Measurements from ENCODE around the gene TTC3. TPM values are rescaled to one million over a fixed set of nuclear protein-coding genes. Genes with fewer than 3 reads are reported as not detected.
"Not testable (repeated sequence)": the region's sequence is repeated elsewhere in the genome, so short reads cannot be mapped to it uniquely, and the experiment has no call there.

TTC3 gene
- total and polyA plus RNA-seq, 2 of the 13 experiments (the other 11 are each of a cell fraction or from before 2014, with no cell fraction given), result 55.7 to 108 TPM

DNA sequence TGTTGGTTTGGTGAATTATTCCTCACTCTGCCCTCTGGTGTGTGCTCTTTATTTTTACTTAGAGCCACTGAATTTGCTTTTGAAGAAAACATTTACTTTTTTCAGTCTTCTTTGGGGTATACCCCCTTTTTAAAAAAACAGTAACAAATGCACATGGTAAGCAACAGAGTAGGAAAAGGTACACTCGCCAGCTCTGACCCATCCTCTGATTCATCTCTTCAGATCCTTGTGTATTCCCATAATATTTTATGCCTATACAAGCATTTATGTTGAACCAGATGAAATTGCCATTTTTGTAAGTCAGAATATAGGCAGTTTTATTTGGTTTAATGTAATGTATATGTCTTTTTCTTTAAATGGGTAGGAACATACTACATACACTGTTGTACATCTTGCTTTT lies 28.3 kb downstream of the TTC3 start (continued):
- TF ChIP-seq, protein P1, sequence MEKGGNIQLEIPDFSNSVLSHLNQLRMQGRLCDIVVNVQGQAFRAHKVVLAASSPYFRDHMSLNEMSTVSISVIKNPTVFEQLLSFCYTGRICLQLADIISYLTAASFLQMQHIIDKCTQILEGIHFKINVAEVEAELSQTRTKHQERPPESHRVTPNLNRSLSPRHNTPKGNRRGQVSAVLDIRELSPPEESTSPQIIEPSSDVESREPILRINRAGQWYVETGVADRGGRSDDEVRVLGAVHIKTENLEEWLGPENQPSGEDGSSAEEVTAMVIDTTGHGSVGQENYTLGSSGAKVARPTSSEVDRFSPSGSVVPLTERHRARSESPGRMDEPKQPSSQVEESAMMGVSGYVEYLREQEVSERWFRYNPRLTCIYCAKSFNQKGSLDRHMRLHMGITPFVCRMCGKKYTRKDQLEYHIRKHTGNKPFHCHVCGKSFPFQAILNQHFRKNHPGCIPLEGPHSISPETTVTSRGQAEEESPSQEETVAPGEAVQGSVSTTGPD (CRISPR knock-in tag; IDR thresholded peaks at IDR 0.05), result no peak
- TF ChIP-seq ZNF17 (CRISPR knock-in tag; IDR thresholded peaks at IDR 0.05), result no peak
- TF ChIP-seq ZNF709 (CRISPR knock-in tag; IDR thresholded peaks at IDR 0.05), result no peak
- no peak for TF ChIP-seq ZNF30 (CRISPR knock-in tag; IDR thresholded peaks at IDR 0.05)
- TF ChIP-seq TOPORS (CRISPR knock-in tag; IDR thresholded peaks at IDR 0.05), result no peak

DNA sequence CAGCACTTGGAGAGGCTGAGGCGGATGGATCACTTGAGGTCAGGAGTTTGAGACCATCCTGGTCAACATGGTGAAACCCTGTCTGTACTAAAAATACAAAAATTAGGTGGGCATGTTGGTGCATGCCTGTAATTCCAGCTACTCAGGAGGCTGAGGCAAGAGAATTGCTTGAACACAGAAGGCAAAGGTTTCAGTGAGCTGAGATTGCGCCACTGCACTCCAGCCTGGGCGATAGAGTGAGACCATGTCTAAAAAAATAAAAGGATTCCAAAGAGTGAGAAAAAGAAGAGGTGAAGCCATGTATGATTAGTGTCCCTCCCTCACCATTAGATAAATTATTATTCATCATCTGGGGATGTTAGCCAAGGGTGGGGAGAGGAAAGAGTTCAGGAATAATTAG lies 29.7 kb downstream of the TTC3 start:
- 76% methylated on average over 3 of the region's 3 CpGs for WGBS (ENCODE audit: low lambda C conversion rate)
- POLR2A ChIA-PET, result not testable (repeated sequence)
- peaks cover 50% of the 10 kb centered on the region for H3K79me2 ChIP-seq (ENCODE audit: insufficient read depth, low read length)

More for the DNA sequence above, 29.7 kb downstream of the TTC3 start:
- FAIRE-seq (peak; percentile 59), DNase-seq (ENCODE audit: low spot score) (peak; percentile 12), ATAC-seq (peak; percentile 37; the same call in 2 of the 3 replicates)
- Histone ChIP-seq H3K36me3 (replicated peaks in 1 of 2; ENCODE audit: control insufficient read depth in 1 of 2, insufficient read depth in 2 of 2, low read length in 2 of 2) (peaks cover 11 to 20% of the 10 kb centered on the region in 2 experiments; a peak in 4 of 5 replicates), H3K4me1 (ENCODE audit: insufficient read depth, low read length) (peaks cover 56% of the 10 kb centered on the region), H3K27ac (ENCODE audit: extremely low read length, insufficient read depth, low read length) (peak overlapping the region; percentile 20)
- H2AFZ ChIP-seq (ENCODE audit: low read length); H3K4me3 ChIP-seq (replicated peaks in 1 of 3; ENCODE audit: insufficient read depth in 1 of 3, low read depth in 2 of 3, low read length in 3 of 3); H3K9ac ChIP-seq (ENCODE audit: insufficient read depth, low read depth, low read length); H3K4me2 ChIP-seq (ENCODE audit: low read depth, low read length); H4K20me1 ChIP-seq (ENCODE audit: insufficient read depth, low read length); CTCF ChIA-PET (ENCODE audit: low intra/inter-chr PET ratio, low total read pairs); in situ Hi-C loops (cut with HindIII; ENCODE audit: extremely low pct_ligation_motif_present, low pct_unique_long_range_greater_than_20kb); H3K9me3 ChIP-seq (ENCODE audit: low read length); intact Hi-C loops (cut with micrococcal nuclease; ENCODE audit: unreplicated experiment); H3K27me3 ChIP-seq (ENCODE audit: control insufficient read depth in 1 of 2, insufficient read depth in 2 of 2, low read length in 2 of 2); BruUV-seq (replicated peaks); TF ChIP-seq SOX6 (IDR thresholded peaks at IDR 0.05): not testable (repeated sequence)
- TF ChIP-seq TEAD3 (CRISPR knock-in tag; optimal IDR thresholded peaks at IDR 0.05; ENCODE audit: borderline replicate concordance) (peak; percentile 30), ZNF292 (CRISPR knock-in tag; IDR thresholded peaks at IDR 0.05; ENCODE audit: borderline replicate concordance, low read depth) (0 out of 2 replicates have a peak, but pooled peaks have one; percentile 54), FOSL2 (CRISPR knock-in tag; IDR thresholded peaks at IDR 0.05) (0 out of 2 replicates have a peak, but pooled peaks have one; percentile 4), GATAD2A (CRISPR knock-in tag; IDR thresholded peaks at IDR 0.05) (peak; percentile 40; the same call in 1 of the 2 replicates), HNF4A (CRISPR knock-in tag; IDR thresholded peaks at IDR 0.05) (peak; percentile 17; the same call in 1 of the 2 replicates), CEBPG (CRISPR knock-in tag; IDR thresholded peaks at IDR 0.05) (peak; percentile 78), SOX6 (CRISPR knock-in tag; IDR thresholded peaks at IDR 0.05) (0 out of 2 replicates have a peak, but pooled peaks have one; percentile 17), ZNF264 (CRISPR knock-in tag; IDR thresholded peaks at IDR 0.05) (0 out of 2 replicates have a peak, but pooled peaks have one; percentile 32), CEBPB (IDR thresholded peaks at IDR 0.05; ENCODE audit: borderline replicate concordance, low read depth, low read length) (peak; percentile 76), ZSCAN25 (CRISPR knock-in tag; IDR thresholded peaks at IDR 0.05) (0 out of 2 replicates have a peak, but pooled peaks have one; percentile 24)
- TF ChIP-seq, protein P2, sequence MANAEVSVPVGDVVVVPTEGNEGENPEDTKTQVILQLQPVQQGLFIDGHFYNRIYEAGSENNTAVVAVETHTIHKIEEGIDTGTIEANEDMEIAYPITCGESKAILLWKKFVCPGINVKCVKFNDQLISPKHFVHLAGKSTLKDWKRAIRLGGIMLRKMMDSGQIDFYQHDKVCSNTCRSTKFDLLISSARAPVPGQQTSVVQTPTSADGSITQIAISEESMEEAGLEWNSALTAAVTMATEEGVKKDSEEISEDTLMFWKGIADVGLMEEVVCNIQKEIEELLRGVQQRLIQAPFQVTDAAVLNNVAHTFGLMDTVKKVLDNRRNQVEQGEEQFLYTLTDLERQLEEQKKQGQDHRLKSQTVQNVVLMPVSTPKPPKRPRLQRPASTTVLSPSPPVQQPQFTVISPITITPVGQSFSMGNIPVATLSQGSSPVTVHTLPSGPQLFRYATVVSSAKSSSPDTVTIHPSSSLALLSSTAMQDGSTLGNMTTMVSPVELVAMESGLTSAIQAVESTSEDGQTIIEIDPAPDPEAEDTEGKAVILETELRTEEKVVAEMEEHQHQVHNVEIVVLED (CRISPR knock-in tag; IDR thresholded peaks at IDR 0.05; ENCODE audit: borderline replicate concordance), result 0 out of 2 replicates have a peak, but pooled peaks have one; percentile 17
- TF ChIP-seq, protein P3, sequence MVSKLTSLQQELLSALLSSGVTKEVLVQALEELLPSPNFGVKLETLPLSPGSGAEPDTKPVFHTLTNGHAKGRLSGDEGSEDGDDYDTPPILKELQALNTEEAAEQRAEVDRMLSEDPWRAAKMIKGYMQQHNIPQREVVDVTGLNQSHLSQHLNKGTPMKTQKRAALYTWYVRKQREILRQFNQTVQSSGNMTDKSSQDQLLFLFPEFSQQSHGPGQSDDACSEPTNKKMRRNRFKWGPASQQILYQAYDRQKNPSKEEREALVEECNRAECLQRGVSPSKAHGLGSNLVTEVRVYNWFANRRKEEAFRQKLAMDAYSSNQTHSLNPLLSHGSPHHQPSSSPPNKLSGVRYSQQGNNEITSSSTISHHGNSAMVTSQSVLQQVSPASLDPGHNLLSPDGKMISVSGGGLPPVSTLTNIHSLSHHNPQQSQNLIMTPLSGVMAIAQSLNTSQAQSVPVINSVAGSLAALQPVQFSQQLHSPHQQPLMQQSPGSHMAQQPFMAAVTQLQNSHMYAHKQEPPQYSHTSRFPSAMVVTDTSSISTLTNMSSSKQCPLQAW (CRISPR knock-in tag; IDR thresholded peaks at IDR 0.05), result 0 out of 2 replicates have a peak, but pooled peaks have one; percentile 27

Data from HepG2 (cell line).